ENCODE results near the gene MUC6.
"Not testable (repeated sequence)": the region's sequence is repeated elsewhere in the genome, so short reads cannot be mapped to it uniquely, and the experiment has no call there.

Gene MUC6

DNA sequence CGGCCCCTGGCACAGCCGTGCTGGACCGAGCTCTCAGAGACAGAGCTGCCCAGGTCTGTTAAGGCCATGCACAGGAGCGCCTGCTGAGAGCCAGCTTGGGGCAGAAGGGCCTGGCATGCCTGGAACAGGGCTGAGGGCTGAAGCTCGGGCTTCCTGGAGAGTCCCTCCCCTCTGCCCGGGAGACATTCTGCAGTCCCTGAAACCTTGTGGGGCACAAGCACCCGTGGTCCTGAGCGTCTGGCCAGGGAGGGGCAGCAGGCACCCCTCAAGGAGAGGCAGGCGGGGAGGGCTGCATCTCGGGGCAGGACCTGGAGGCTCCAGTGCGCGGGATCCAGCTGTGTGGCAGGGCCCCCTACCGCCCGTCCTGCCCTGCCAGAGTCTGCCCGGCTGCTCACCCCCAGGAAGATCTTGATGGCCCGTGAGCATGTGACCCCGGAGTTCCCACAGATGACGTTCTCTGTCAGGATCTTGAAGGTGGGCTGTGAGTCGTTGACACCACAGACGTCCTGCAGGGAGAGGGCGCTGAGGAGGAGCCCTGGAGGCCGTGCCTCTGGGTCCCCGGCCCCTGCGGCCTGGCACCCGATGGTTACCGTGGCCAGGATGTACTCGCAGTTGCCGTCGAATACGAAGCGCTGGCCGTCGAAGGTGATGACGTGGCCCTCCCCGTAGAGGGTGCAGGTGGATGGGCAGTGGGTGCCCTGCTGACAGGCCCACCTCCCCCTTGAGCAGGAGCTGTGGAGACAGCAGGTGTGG lies 10.9 kb downstream of the MUC6 start:
- DNase-seq (ENCODE audit: low read depth in 4 of 4, low spot score in 1 of 4), result no peak

DNA sequence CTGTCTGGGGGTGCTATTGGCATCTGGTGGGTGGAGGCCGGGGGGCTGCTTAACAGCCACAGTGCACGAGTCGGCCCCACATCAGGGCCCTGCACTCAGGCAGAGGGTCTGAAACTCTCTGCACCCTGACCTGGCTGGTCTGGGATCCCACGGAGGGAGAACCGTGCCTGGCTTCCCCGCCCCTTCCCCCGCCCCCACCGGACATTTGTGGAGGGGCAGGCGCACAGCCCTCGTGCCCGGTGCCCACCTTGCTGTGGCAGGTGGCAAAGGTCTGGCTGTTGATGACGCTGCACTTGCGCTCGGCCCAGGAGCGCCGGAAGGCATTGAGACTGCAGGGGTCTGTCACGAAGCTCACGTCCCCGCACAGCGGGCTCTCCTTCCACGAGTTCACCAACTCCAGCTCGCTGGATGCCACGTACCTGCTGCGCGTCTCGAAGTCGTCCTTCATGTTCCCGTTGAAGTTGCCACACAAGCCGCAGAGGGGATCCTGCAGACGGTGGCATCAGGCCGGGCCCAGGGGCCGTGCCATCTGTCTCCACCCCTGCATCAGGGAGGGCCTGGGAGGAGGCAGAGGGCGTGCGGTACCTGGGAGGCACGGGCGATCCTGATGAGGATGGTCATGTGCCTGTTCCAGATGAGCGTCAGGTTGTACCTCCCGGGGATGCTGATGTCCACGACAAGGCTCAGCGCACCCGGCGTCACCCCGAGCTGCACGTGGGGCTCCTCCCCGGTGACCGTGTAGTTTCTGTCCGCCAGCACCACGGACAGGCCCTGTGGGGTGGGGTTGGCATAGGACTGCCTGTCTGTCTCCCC lies 11.7 kb downstream of the MUC6 start:
- no peak for DNase-seq (ENCODE audit: low read depth in 4 of 4, low spot score in 1 of 4)

DNA sequence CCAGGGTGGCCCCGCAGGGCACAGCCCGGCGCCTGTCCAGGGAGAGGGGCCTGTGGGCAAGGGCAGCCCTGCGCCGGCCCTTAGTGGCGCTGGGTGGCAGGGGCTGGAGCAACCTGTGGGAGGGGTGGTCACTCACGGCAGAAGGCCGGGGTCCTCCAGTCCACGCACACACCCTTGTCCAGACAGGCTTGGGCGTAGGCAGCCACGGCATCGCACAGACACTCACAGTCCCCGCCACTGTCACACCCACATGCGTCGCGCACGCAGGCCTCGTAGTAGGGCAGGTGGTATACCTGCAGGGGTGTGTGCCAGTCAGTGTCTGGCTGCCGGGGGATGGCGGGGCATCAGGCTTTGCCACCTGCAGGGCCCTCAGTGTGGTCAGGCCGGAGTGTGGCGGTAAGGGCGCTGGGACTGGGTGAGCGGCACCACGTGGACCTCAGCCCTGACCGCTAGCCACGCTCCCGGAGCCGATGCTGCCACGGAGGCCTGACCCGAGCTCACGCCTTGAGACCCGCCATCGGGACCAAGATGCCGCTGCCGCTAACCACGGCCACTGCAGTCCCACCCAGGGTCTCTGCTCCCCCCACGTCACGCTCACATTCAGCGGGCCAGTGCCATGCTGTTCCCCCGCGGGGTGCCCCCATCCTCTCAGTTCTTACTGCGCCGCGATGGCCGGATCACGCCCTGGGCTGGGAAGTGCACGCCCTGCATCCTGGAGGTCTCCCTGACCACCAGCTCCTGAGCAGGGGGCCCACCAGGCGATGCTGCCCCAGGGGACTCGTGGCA lies 12.5 kb downstream of the MUC6 start:
- no peak for DNase-seq (ENCODE audit: low read depth in 4 of 4, low spot score in 1 of 4)

DNA sequence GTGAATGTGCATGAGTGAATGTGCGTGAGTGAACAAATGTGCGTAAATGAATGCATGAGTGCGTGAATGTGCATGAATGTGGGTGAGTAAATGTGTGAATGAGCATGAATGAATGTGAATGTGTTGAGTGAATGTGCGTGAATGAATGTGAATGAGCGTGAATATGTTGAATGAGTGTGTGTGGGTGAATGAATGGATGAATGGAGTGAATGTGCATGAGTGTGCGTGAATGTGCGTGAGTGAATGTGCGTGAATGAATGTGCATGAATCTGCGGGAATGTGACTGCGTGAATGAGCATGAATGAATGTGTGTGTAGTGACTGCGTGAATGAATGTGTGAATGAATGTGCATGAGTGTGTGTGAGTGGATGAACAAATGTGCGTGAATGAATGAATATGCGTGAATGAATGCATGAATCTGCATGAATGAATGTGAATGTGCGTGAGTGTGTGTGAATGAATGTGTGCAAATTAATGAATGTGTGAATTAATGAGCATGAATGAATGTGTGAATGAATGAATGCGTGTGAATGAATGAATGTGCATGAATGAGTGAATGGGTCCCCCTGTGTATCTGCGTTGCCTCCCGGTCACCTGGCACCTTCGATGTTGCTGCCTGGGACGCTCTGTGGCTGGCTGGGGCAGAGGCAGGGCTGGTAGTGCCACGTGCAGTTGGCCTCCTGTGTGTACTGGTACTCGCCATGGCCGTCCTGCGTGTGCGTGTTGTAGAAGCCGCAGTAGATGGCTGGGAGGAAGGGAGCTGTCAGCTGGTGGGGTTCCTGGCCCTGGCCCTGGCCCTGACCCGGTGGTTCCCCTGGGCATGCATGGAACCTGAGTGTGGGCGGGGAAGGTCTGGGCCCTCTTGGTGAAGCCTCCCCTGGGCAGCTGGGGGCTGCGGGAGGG lies 13.4 kb downstream of the MUC6 start:
- no peak for DNase-seq (ENCODE audit: low read depth in 4 of 4, low spot score in 1 of 4)

DNA sequence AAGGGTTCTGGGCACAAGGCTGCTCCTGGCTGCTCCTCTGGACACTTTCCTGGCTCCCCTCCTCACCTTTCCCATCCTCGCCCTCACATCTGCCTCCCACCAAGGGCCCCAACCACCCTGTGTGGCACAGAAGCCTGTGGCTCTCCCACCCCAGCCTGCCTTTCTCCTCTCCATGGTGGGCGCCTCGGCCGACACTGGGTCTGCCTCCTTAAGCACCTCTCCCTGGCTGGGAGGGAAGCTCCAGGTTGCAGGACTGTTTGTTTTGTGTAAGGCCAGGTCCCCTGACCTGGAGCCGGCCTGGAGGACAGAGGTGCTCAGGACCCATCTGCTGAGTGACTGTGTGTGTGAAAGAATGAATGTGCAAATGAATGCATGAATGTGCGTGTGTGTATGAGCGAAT lies 14.1 kb downstream of the MUC6 start:
- DNase-seq (ENCODE audit: low read depth in 4 of 4, low spot score in 1 of 4), result no peak

DNA sequence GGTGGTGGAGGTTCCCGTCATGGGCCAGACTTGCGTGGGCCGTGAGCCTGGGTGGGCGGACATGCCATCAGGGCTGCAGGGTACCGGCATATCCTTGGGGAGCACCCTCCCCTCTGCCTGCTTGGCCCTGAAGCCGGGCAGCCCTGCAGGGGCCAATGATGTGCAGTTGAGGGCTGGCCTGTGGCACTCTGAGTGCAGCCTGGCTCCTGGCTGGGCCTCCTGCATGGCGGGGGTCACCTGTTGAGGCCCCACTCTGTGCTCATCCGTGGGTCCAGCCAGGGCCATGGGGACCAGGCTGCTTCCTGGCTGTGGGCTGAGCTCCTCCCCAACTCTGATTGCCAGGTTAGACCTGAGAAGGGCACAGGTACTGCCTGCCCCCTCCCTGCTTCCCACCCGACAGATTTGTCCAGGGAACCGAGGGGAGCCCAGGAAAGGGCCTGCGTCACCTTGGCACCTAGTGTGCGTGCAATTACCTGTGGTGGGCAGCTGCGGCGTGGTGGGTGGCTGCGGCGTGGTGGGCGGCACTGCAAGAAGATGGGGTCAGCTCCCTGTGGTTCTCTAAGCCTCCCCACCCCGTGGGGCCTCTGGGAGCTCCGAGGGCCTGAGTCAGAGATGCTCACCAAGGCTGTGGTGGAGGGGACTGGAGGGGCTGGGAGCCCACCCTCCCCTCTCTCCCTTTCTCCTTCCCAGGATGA lies 16.2 kb downstream of the MUC6 start:
- no peak for DNase-seq (ENCODE audit: low read depth in 4 of 4, low spot score in 1 of 4)

DNA sequence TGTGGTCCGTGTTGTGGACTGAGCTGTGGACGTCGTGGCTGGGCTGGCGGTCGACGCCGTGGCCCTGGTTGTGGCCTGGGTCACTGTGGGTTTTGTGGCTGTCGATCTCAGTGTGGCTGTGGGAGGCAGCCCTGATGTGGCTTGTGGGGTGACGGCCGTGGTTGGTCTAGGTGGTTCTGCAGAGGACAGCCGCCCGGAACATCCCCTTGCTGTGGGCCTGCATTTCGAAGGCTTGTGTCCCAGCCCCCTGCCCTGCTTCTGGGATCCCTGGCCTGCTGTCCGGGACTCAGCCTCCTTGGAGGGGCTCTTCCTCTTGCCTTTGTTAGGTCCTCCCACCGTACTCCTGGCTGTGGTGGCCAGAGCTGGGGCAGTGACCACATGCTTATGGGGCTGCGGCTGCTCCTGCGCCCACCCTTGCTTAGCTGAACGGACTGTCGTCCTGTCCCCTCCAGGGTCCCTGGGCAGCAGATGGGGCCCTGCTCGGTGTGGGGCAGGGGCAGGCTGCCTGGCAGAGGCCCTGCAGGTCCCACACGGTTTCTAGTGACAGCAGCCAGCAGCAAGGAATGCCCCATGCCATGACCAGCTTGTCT lies 17.1 kb downstream of the MUC6 start:
- no peak for DNase-seq (ENCODE audit: low read depth in 4 of 4, low spot score in 1 of 4)

DNA sequence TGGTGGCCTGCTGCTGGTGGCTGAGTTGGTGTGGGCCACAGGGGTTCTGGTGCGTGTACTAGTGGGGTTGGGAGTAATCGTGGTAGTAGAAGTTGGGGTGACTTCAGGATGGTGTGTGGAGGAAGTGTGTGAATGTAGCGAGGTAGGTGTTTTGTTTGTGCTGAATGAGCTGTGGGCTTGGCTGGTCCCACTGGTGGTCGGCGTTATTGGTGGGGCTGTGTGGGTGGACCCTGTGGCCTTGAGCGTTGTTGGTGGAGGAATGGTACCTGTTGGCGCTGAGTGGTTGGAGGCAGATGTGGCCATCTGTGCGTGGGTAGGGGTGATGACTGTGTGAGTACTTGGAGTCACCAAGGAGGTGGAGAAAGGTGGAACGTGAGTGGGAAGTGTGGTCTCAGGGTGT lies 18.4 kb downstream of the MUC6 start:
- no peak for DNase-seq (ENCODE audit: low read depth in 4 of 4, low spot score in 1 of 4)

DNA sequence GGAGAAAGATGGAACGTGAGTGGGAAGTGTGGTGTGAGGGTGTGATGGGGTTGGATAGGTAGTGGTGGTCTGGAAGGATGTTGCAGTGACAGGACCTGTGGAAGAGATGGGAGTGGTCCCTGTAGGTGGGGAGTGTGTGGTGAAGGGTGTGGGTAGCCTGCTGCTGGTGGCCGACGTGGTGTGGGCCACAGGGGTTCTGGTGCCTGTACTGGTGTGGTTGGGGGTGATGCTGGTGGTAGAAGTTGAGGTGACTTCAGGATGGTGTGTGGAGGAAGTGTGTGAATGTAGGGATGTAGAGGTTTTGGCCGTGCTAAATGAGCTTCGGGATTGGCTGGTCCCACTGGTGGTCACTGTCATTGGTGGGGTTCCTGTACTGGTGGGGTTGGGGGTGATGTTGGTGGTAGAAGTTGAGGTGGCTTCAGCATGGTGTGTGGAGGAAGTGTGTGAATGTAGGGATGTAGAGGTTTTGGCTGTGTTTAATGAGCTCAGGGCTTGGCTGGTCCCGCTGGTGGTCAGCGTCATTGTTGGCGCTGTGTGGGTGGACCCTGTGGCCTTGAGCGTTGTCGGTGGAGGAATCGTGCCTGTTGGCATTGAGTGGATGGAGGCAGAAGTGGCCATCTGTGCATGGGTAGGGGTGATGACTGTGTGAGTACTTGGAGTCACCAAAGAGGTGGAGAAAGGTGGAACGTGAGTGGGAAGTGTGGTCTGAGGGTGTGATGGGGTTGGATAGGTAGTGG lies 19.1 kb downstream of the MUC6 start:
- DNase-seq (ENCODE audit: low read depth in 4 of 4, low spot score in 1 of 4), result no peak

DNA sequence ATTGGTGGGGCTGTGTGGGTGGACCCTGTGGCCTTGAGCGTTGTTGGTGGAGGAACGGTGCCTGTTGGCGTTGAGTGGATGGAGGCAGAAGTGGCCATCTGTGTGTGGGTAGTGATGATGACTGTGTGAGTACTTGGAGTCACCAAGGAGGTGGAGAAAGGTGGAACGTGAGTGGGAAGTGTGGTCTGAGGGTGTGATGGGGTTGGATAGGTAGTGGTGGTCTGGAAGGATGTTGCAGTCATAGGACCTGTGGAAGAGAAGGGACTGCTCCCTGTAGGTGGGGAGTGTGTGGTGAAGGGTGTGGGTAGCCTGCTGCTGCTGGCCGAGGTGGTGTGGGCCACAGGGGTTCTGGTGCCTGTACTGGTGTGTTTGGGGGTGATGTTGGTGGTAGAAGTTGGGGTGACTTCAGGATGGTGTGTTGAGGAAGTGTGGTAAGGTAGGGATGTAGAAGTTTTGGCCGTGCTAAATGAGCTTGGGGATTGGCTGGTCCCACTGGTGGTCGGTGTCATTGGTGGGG lies 19.9 kb downstream of the MUC6 start:
- DNase-seq (ENCODE audit: low read depth in 4 of 4, low spot score in 1 of 4), result not testable (repeated sequence)

DNA sequence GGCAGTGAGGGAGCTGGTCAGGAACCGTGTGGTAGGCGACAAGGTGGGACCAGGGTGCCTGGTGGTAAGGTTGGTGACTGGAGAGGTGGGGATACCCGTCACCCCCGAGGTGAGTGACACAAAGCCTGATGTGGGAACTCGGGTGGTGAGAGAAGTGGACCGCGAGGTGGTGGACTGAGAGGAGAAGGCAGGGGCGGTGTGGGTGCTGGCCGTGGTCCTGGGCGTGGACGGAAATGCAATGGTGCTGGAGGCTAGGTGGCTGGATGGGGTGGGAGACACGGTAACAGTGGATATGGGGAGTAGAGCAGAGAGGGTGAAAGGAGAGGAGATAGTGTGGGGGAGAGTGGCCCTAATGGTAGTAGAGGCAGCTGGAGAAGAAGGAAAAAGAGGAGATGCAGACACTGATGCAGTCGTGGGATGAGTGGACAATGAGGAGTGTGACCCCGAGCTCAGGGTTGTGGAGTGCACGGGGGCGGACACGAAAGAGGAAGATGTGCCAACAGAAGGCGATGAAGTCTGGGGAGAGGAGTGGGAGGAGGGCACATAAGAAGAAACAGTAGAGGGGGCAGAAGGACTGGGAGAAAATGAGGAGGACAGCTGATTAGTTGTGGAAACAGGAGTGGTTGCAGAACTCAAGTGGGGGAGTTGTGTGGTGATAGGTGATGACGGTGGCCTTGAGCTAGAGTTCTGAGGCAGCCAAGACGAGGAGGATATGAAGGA lies 20.5 kb downstream of the MUC6 start:
- DNase-seq (ENCODE audit: low read depth in 4 of 4, low spot score in 1 of 4), result no peak

DNA sequence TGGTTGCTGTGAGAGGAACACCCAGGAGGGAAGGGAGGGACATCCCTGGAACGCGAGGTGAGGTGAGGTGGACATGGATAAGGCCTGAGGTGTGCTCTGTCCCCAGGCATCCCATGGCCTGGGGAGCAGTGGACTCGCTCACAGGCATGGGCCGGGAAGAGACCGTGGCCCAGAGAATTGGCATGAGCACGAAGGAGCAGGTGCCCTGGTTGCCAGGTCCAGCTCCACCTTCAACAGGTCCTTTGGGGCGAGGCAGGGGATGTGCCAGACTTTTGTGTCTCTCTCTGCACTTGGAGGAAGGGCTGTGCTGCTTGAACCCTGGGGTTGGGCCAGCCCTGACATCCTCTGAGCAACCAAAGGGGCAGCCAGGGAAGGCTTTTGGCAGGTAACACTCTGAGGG lies 21.5 kb downstream of the MUC6 start:
- DNase-seq (ENCODE audit: low read depth in 4 of 4, low spot score in 1 of 4), result no peak

DNA sequence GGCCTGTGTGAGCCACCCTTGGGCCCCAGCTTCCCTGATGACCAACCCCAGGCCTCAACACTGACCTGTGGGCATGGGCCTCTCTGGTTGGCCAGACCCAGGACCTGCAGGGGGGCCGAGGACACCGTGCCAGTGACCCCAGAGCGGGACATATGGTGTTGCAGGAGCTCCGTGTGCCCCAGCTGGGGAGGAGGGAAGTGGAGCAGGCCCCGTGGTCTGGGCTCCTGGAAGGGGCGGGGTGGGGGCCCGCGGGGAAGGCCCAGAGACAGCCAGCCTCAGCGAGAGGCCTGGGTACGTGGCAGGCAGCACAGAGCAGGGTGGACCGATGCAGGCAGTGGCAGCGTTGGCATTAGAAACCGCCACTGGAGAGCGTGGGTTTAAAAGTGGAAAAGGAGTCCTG lies 22.2 kb downstream of the MUC6 start:
- DNase-seq (ENCODE audit: low read depth in 4 of 4, low spot score in 1 of 4), result no peak

DNA sequence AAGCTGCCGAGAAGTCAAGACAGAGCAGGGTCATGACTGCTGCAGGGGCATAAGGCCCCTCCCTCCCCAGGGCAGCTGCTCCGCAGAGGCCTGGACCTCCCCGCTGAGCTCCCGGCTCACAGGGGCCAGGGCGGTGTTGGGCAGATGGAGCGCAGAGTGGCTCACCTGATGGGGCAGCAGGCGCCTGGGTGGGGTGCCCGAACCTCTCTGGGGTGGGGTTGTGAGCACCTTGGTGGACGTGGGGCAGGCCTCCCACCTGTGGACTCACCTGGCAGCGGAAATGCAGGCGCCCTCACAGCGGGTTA lies 22.9 kb downstream of the MUC6 start:
- no peak for DNase-seq (ENCODE audit: low read depth in 4 of 4, low spot score in 1 of 4)

DNA sequence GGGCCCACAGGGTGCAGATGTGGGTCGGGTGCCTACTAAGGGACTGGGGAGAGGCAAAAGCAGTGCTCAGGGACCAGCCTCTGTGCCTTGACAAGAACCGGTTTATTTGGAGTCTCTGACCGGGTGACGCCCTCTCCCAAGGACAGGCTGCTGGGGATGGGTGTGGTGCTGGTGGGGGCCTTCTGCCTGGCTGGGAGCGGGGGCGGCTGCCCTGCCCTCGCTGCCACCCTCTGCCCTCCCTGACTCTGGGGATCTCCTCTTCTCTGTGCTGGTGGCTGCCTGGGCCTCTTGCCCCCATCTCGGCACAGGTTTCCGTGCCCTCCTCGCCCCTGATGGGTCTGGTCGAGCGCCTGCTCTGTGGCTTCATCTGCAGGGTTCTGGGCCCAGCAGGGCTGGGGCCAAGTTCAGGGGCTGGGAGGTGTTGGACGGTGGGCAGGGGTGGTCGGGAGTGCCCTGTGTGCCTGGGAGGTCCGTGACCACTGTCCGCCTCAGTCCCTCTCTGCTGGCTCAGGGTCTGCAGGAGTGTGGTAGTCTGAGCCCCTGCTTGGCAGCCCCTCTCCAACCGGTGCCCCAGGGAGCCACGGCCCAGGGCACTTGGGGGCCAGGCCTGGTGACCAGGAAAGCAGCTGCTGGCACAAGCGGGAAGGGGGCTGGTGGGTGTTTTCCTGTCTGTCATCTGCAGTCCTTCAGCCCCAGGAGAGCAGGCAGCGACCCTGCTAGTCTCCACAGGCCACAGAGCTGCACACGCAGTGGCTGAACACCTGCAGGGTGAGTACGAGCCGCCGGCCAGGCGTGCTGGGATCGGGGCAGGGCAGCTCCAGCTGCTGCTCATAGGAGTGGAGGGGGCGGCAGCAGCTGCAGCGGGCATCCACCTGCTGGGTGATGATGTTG lies 23.5 kb downstream of the MUC6 start:
- no peak for DNase-seq (ENCODE audit: low read depth in 4 of 4, low spot score in 1 of 4)

DNA sequence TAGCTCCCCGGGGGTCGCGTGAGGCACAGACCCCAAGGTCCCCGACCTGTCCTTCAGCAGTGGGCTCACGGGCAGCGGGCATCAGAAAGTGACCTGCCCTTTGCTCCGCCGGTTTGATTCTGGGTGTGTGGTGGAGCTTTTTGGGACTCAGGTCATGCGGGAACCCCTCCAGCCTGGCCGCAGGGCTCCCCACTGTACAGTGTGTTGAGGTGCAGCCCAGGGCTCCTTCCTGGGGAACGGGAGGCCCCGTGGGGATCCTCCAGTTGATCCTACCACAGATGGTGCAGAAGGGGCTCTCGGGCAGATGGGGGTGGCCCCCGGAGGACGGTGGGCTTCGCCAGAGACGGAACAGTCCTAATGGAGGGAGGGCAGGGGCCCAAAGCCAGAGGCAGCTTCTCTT lies 24.2 kb downstream of the MUC6 start:
- DNase-seq (ENCODE audit: low read depth in 4 of 4, low spot score in 1 of 4), result no peak

DNA sequence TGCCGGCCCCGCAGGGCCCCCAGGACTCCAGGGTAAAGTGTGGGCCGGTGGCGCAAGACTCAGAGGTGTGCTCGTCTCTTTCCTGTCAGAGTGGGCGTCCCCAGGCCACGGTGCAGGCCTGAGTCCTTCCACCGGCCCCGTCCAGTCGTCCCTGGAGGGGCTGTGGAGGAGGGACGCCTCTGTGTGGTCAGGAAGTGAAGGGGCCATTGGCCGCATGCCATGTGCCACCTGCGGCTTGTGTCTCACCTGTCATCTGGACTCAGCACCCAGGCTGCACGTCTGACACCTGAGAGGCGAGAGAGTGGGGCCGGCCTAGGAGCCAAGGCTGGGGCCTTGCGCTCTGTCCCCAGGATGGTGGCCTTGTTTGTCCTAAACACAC lies 25.2 kb downstream of the MUC6 start:
- DNase-seq (ENCODE audit: low read depth in 4 of 4, low spot score in 1 of 4), result no peak

All from stimulated activated CD4-positive, alpha-beta T cell treated with anti-CD3 and anti-CD28 coated beads, Interleukin-1b, Interleukin-23, amount 100 ng/mL, for 24 hours (primary cell).